Stimulated activated naive CD4-positive, alpha-beta T cell treated with Interleukin-2 at 50 U/mL for 16 hours (primary cell): Measurements from ENCODE around the gene PAX3.
"Not testable (repeated sequence)": the region's sequence is repeated elsewhere in the genome, so short reads cannot be mapped to it uniquely, and the experiment has no call there.

Source experiments
- DNase-seq: peaks from one replicate; lab custom pipeline; 2025; lab: John Stamatoyannopoulos, UW

PAX3 gene

GRCh38 chr2:222213049-222213448 is 85.7 kb downstream of the PAX3 start:
- DNase-seq = no peak

DNA sequence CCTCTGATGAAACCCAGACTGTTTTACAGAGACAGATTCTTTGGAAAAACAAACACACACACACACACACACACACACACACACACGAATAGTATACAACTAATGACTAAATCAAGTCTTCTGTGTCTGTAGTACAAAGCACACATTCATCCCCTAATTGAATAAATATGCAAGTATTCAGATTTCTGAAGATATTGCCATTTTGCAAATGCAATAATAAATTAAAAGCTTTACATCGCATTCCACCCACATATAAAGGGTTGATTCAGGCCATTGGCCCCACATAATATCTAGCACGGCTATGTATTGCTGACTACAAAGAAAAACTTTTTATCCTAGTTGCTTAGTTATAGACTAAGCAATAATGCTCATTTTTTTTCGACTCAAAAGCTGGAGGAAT is 86.2 kb downstream of the PAX3 start:
- DNase-seq = no peak

GRCh38 chr2:222208010-222208690 is 90.6 kb downstream of the PAX3 start:
- no peak for DNase-seq

DNA sequence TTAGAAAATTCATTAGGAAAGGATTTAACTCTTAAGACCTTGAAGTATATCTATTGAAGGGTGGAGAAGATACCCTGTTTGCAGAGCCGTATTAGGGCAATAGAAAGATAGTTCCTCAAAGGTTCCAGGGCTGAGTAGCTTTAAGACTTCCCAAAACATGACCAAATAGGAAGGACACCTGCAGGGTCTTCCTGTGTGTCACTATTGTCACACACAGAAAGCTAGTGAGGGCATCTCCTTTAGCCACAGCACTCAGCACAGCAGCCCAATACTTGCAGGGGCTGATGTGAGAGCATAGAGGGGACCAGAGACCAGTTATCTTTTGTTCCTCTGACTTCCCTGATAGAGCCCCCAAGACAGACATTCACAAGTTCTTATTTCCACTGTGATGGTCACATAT is 93.7 kb downstream of the PAX3 start:
- DNase-seq = no peak

GRCh38 chr2:222203041-222203440 is 95.8 kb downstream of the PAX3 start:
- DNase-seq = no peak

DNA sequence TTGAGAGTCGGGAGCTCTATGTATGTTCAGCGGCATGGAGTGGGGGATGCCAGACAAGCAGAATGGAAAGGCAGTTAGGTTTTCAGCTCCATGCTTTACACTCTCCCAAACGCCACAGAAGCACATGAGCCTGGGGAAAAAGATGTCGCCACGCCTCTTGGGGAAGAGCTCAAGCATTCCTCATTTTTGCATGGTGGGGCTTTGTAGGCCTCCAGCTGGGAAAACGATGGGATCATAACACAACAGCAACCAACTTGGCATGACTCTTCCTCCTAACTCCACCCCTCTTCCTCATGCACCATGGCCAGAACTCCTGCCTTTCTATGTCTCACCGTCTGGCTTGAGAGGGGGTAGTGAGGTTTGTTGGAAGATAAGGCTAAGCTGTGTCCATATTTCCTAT is 102.6 kb downstream of the PAX3 start:
- no peak for DNase-seq

- DNase-seq = no peak
Observed at GRCh38 chr2:222194669-222195068, 104.1 kb downstream of the PAX3 start.

DNA sequence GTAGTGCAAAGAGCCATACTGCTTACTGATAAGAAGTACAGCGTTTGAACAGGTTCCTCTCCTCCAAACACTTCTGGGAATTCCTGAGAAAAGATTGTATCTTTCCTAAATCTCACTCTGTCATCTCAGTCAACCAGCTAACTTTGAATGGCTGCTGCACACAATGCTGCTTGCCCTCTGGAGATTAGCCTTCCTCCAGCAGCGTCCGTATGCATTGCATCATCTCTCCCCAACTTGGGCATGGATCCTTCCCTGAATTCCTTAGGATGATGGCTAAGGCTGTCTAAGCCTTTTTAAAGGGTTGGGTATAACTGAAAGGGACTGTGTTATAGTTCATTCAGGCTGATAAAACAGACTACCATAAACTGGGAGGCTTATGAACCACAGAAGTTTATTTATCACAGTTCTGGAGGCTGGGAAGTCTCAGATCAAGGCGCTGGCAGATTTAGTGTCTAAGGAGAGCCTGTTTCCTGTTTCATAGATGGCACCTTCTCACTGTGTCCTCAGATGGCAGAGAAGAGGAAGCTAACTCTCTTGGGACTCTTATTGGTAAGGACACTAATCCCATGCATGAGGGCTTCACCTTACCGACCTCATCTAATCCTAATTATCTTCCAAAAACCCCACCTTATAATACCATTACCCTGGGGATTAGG is 105.3 kb downstream of the PAX3 start:
- no peak for DNase-seq

DNA sequence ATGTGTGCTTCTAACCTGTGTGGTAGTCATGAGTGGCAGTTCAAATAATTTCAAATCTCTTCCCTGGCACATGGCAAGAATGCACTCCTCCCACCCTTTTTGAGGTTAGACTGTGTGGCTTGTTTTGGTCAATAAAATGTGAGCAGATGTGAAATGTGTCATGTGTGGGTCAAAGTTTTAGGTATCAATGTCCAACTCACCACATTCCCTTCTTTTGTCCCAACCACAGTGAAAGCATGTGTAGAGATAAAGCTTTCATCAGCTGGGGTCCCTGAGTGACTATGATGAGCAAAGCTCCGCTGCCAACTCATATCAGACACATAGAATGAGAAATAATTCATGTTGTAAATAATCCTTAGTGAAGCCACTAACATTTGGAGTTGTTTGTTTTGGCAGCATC is 118.2 kb downstream of the PAX3 start:
- DNase-seq = no peak

GRCh38 chr2:222179592-222179991 is 119.2 kb downstream of the PAX3 start:
- no peak for DNase-seq

DNA sequence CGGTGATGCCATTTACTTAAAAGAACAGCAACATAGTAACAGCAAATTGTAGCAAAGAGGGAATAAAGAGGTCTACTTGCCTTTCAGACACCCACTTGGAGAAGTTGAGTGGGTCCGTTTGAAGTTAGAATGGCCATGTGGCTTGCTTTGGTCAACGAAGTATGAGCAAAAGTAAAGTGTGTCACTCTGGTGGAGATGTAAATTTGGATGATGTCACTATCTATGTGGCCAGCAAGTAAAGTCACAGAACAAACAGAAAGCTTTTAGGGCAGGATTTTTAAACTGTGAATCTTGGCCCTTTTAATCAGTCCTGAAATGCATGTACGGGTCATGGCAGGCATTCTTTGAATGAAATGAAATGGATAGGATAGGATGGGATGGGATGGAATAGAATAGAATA is 120.3 kb downstream of the PAX3 start:
- DNase-seq = no peak

- DNase-seq = no peak
Observed at GRCh38 chr2:222176890-222177289, 121.9 kb downstream of the PAX3 start.

DNA sequence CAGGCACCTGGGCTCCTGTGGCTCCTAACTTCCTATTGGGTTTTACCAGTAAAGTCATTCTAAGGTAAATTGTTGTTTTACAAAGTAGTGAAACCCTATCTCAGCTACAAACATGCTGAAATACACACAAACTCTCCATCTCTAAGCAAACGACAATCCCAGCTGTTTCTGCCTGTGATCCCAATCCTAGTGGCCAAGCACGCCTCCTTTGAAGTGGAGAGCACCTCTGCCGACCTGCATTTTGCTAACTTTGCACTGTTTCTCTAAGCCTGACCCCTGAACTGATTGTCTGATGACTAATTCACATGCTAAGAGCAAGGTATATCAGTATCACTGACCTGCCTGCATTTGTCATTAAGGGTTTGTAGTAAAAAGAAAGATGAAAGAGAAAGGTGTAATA is 124.3 kb downstream of the PAX3 start:
- DNase-seq = no peak

GRCh38 chr2:222169346-222169745 is 129.5 kb downstream of the PAX3 start:
- no peak for DNase-seq

- DNase-seq = no peak
Observed at GRCh38 chr2:222167762-222168161, 131.0 kb downstream of the PAX3 start.

DNA sequence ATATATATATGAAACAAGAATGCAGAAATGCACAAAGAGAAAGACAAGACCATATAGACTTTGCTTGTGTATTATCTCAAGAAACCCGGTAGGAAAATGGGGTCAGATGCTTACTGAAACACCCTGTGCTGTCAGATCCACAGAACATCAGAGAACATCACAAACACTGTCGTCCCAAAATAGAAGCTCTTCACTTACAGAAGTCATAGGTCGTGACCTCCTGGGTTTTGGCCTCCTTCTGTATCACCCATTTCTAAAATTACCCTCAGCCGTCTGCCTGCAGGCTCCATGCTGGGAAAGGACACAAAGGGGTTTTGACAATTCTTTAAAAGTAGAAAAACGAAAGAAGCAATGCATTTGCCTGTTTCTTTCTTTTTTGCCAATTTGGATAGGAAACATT is 137.9 kb downstream of the PAX3 start:
- DNase-seq = no peak

GRCh38 chr2:222160125-222160524 is 138.7 kb downstream of the PAX3 start:
- no peak for DNase-seq

DNA sequence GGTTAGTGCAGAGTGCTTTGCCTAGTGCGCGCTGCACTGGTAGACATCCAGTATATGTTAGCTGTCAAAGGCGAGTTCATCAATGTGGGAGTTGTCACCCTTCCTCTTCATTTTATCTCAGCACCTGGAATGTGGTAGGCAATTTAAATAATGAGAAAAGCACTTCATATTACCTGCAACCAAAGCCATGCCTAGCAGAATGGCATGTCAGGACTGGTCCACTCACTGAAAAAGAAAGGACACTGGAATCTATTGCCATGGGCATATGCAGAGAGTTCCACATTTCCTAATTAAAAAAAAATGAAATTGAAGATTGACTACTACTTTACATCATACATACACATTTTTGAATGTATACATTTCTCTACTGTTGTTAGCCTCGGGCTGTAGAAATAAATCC is 139.6 kb downstream of the PAX3 start:
- no peak for DNase-seq

- DNase-seq = not testable (repeated sequence)
Observed at GRCh38 chr2:222155003-222155664, 143.7 kb downstream of the PAX3 start.
